GM18873 (cell line): ENCODE measurements around the gene MVB12A.

Source experiments
- ATAC-seq: cut with Tn5 transposase; IDR thresholded peaks from one replicate; pipeline ENCODE4 v1.9.1; 2021; ENCODE audit warnings: mild to moderate bottlenecking, moderate library complexity, moderate number of reproducible peaks; ENCODE audit not compliant: unreplicated experiment, low FRiP score

The MVB12A gene

DNA sequence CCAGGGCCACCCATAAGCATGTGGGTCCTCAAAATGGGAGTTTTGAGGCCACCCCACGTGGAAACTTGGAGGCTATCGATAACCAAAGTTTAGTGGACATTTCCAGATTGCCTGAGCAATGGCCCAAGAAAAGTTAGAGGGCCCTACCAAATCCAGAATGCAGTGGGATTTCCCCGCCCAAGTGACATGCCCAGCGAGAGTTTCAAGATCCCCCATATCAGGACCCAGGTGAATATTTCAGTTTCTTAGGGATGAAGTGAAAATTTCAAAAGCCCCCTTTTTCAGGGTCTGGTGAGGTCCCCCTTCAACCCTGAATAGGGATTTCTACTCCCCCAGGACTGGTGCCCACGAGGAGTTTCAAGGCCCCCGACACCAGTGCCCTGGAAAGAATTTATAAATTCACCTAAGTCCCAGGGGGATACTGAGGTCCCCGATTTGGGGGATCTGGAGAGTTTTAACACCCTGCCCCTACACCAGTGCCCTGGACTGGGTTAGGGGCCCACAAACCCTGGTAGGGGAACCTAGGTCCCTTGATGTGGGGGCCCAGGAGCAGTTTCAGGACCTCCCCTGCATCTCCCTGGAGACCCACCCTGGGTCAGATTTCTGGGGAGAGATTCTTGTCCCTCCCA, 15.1 kb upstream of the MVB12A start:
- ATAC-seq = no peak

DNA sequence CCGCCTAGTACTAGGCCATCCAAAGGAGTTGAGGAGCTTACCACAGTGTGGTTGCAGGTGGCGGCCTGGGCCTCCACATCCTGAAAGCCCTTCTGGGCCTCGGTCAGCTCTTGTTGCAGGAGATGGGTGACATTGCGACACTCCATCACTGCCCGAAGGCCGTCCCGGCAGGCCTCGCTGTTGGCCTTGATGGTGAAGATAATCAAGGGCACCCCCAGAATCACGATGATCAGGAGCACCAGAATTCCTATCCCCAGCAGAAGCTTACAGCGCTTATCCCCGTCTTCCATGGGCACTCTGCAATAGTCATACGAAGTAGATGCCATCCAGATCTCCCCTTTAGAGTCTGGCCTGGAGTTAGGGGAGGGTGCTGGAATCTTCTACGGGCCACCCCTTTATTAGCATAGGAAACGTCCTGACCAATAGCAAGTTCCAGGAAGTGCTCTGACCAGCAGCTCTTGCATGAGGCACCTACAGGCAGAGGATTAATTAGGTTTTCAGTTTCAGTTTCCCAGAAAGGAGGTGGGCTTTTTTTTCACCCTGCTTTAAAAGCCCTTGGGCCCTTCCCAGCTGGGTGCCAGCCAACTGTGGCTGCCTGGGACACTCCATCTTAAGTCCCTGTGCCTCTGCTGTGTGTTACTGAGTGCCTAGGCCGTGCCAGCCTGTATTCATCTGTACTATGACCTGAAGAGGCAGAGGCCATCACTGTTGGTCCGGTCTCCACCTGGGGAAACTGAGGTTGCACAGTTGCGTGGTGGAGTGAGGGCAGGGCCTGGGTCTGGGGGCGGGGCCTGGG, 14.4 kb upstream of the MVB12A start, which contains the start of gene BST2:
Gene BST2, minus strand, starts transcription at position 381 of the 796 bp plus-strand sequence. Its CDS starts 55 bp downstream, at position 326.
- ATAC-seq = peak; percentile 73

DNA sequence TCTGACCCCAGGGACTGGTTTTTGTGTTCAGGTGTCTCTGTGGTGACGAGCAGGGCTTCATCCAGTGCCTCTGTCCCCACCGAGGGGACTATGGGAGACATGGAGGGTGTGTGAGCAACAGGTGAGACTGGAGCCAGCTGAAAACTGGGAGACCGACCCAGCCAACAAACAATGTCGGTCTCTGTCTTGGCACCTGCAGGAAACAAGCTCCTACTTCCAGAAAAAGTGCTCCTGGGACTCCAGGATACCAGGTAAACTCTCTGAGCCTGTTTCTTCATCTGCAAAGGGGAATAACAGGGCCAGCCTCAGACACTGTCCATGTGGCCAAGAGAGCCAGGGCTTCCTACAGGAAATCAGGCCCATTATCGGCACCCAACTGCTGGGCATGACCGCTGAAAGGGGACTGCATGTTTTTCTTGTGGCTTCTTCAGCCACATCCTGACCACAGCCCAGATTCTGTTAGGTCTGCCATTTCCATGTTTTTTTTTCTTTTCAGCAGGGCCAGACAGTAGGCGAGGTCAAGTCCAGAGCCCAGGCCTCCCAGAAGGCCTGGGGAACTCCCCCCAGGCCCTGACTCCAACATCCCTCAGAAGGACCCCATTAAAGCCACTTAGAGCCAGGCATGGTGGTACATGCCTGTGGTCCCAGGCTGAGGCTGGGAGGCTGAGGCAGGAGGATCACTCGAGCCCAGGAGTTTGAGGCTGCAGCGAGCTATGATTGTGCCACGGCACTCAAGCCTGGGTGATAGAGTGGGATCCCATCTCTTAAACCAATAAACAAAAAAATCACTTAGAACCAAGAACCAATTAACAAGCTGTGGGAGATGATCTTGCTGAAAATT, 13.6 kb upstream of the MVB12A start:
- ATAC-seq = peak; percentile 25

DNA sequence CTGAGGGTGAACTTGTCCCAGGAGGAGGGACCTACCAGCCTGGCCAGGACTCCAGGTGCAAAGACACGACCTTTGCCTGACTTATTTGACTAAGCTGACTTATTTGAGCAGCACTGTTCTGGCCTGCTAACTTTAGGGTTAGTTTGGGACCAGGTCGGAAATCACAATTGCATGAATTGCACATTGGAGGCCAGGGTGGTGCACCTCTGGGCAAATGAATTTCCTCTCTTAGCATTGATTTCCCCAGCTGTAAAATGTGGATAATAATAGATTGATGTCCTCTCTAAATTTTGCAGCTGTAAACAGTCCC, 13.0 kb upstream of the MVB12A start:
- ATAC-seq = no peak

DNA sequence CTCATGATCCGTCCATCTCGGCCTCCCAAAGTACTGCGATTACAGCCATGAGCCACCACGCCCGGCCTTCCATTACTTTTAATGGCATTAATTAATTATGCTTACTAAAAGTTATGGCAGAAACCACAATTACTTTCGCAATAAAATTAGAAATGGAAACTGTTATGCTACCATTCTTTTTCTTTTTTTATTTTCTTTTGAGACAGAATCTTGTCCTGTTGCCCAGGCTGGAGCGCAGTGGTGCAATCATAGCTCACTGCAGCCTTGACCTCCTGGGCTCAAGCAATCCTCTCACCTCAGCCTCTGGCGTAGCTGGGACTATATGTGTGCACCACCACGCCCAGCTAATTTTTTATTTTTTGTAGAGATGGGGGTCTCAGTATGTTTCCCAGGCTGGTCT, 9.9 kb upstream of the MVB12A start:
- no peak for ATAC-seq

DNA sequence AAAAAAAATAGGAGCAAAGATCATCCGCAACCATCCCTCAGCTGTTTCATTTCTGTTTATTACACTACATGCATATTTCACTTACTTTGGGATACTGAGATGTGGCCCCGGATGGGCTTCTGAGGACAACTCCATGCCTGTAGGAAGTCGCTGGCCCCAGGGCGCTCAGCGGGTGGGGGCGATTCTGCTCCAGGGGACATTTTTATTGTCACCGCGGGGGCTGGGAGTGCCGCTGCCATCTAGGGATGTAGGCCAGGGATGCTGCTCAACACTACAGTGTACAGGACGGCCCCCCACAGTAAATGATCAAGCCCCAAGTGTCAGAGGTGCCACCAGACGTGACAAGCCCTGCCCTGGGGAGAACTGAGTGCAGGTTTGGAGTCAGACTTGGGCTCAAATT, 8.0 kb upstream of the MVB12A start:
- ATAC-seq = no peak

DNA sequence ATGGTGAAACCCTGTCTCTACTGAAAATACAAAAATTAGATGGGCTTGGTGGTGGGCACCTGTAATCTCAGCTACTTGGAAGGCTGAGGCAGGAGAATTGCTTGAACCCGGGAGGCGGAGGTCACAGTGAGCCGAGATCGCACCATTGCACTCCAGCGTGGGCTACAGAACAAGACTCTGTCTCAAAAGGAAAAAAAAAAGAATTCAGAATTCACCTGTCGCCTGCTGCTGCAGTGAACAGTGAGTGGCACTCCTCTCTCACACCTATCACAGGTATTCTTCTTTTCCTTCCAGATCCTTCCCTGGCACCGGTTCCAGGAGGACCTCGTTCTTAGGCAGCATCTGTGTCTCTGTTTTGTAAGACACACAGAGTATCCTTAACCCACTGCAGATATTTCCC, 5.8 kb upstream of the MVB12A start:
- ATAC-seq = no peak

DNA sequence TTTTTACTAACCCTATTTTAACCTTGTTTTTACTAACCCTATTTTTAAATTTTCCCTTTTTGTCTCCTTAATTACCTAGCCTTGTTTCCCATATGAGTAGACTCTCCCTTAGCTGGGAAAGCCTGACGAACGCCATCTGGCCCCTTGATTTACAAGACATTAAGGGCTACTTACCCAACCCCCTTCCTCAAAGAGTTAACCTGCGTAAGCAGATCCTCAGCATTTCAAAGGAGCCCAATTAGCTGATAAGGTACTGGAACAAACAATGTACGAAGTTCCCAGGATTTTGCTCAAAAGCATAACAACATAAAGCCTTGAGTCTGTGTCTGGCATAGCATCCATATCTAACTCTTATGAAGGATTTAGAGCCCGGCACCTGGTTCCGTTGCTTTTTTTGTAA, 4.7 kb upstream of the MVB12A start:
- no peak for ATAC-seq

DNA sequence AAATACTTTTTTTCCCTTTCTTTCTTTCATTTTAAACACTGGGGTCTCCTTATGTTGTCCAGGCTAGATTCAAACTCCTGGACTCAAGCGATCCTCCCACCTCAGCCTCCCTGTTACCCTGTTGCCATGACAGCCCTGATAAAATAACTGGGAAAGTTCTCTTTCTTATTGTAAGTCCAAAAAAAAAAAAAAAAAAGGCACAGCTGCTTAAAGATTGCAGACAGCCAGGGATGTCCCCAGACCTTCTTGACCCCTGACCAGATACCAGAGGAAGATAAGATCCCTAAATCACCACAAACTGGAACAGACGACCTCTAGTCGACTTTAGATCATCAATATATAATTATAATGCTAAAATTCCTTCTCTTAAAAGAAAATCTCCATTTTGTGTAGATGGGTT, 1.1 kb upstream of the MVB12A start:
- no peak for ATAC-seq

DNA sequence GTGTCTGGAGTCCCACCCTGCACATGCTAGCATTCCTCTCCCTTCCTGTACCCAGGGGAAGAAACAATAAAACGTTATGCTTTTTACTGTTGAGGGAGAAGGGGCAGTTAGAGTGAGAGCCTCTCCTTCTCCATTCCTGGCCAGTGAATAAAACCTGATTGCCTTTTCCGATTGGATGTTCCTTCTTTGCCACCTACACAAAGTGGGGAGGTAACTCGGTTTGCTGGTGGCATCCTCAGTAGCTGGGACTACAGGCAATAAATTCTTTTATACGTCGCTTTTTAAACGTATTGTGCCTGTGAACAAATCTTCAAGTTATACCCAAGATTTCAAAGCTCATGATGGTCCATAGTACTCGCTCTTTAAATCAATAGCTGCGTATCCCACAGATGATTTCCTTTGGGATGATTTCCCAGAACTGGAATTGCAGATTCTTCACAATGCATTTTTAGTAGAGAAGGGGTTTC, 660 bp upstream of the MVB12A start:
- ATAC-seq = peak; percentile 14

DNA sequence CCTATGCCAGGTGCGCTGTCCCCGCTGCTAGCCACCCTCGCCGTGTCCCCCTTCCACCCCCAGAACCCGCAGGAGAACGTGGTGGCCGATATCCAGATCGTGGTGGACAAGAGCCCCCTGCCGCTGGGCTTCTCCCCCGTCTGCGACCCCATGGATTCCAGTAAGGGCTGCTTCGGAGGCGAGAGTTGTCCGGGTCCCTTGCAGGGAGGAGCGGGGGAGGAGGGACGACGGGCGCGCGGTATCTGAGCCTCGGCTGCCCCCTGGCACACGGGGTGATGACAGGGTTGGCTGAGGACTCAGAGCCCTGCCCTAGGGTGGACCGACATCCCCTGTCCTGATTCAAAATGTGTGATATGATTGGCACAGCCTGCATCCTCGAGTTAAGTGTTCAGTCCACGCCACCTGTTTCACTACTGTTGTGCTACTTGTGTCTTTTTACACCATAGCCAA, 653 bp downstream of the MVB12A start:
- no peak for ATAC-seq

DNA sequence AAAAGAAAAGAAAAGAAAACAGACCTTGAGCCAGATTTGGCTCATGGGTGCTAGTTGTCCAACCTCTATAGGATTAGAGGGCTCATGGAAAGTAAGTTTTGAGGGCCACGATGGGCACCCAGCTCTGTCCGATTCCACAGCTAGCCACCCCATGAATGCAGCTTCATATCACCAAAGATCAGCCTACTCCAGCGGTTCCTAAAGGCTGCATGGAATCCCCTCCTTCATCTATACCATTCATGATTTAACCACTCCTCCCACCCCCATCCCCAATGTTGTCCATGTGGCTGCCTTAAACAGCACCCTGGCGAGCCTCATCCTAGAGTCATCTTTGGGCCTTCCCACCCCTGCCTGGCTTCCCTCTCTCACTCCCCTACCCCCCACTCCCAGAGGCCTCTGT, 2.1 kb downstream of the MVB12A start:
- no peak for ATAC-seq

DNA sequence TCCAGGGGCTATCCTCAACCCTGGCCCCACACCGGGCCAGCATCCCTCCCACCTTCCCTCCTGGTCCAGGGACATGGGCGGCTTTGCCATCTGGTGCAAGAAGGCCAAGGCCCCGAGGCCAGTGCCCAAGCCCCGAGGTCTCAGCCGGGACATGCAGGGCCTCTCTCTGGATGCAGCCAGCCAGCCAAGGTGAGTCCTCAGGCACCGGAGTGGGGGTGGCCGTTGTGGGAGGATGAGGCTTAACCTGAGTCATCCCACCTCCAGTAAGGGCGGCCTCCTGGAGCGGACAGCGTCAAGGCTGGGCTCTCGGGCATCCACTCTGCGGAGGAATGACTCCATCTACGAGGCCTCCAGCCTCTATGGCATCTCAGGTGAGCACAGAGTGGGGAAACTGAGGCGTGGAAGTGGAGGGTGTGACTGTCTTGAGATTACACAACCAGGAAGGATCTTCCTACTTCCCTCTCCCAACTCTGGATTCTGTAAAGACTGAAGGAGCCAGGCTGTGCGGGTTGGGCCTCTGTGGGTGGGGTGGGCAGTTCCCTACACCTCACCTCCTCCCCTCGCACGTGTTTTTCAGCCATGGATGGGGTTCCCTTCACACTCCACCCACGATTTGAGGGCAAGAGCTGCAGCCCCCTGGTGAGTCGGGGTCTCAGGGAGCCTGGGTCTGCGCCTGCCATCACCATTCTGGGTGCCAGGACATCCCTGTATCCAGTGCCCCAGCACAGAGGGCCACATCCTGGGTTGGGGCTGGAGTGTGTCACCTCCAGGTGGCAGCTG, 3.8 kb downstream of the MVB12A start:
- no peak for ATAC-seq

DNA sequence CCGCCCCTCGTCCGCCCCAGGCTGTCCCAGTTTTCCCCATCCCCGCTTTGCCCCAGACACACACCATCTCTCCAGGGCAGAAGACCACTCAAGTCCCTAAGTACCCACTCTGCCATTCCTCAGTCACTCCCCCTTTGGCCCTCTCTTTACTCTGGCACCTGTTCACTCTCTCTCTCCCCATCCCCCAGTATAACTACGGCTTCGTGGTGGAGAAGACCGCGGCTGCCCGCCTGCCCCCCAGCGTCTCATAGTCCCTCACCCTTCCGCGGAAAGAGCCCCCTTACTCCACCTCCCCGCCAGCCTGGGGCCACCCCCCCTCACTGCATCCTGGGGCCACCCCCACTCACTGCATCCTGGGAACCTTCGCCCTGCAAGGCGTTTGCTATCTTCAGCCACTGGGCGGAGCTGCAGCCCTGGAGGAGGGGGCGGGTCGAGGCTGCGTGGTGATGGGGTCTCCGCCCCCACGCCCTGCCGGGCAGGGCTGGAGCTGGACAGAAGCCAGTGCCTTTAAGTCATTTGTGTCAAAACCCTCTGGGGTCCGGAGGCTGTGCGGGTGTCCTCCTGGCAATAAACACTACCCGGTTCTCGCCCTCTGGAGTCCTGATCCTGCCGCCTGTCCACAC, 5.0 kb downstream of the MVB12A start:
- no peak for ATAC-seq

DNA sequence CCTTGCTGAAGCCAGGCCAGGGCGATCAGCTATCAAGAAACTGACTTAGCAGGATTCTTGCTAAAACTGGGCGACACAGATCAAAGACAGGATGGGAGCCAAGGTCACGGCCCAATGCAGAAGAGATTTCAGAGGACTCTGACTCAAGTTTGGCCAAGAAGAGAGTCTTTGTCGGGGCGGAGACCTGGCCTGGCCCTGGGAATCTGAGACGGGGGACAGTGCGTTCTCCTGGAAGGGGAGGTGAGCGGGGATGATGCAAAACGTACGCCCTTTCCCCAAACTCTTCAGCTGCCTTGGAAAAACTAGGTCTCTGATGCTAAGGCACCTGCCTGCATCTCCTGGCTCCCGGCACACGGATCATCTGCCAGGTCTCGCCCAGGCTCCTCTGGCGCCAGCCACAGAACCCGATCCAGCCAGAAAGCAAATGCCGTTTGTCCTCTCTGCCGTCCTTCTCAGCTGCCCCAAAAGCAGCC, 9.8 kb downstream of the MVB12A start:
- ATAC-seq = no peak

DNA sequence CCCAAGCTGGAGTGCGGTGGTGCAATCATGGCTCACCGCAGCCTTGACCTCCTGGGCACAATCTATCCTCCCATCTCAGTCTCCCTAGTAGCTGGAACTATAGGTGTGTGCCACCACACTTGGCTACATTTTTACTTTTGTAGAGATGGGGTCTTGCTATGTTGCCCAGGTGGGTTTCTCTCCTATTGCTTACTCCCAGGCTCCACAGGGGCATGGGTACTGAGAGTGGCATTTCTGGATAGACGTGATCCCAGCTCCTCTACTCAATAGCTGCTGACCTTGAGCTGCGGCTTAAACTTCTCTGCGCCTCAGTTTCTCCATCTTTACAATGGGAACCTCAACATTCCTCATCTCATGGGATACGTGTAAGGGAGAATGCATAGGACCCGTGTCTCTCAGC, 11.6 kb downstream of the MVB12A start:
- ATAC-seq = no peak

DNA sequence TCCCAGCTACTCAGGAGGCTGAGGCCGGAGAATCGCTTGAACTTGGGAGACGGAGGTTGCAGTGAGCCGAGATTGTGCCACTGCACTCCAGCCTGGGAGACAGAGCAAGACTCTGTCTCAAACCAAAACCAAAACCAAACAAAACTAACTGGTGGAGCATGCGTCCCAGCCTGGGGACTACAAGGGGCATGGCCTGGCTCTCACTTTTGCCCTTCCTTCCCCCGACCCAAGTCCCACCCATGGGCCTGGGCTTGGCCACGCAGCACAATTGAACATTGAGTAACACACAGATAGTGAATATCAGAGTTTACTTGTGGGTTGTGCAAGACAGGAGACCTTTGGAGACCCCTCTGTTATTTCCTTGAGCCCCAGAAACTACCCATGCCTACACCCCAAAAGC, 15.4 kb downstream of the MVB12A start:
- no peak for ATAC-seq

DNA sequence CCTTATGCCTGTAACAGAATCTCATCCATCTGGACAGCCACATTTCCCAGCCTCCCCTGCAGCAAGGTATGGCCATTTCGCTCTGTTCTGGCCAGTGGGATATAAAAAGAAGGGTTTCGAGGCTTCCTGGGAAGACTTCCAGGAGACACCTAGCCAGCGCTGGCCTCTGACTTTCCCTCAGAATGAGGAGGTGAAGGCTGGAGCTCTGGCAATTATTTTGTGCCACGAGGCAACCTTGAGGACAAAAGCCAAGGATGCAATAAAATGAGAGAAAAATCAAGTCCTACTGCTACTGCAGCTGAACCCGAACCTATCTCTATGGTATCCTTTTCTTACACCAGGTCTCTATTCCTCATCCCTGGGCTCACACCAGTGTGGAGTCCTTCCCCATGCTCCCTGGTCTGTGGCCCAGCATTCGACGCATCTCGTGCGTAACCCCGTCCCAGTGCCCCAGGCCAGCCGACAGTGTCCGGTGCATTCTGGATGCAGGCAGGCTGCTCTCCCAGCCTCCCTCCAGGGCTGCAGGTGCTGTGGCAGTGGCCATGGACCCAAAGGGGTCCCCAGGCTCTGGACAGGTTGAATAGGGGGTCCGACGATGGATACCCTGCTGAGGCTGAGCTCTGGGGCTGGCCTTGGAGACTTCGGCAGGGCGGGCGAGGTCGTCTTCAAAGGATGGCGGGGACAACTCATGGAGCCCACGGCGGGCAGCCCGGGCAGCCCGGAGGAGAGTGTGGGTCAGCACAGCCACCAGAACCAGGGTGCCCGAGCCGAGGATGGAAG, 16.4 kb downstream of the MVB12A start:
- ATAC-seq = no peak

DNA sequence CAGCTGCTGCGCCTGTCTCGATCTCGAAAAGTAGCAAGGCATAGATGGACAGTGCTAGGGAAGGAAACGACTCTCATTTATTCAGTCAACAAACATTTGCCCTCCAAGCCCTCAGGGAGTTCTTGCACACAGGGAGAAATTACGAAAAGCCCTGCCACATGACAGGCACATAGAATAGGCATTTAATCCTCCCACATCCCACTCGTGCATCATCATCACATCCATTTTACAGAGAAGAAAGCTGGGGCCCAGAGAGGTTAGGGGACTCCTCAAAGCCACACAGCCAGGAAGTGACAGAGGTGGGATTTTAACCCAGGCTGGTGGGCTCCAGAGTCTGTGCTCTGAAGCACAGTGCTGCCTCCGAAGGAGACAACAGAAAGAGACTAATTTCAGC, 17.0 kb downstream of the MVB12A start:
- no peak for ATAC-seq
